Endothelial cell of coronary artery (primary cell): ENCODE data around the gene CD300LB. TPM values are rescaled to one million over a fixed set of nuclear protein-coding genes. Genes with fewer than 3 reads are reported as not detected.

ENCODE experiments used
- total RNA-seq: library from RNA; depleted of rRNA; stranded (reverse); fragments of >200 nt; gene quantifications from 2 replicates; pipeline ENCODE4 v1.2.3, GENCODE V29; 2014

CD300LB gene
- total RNA-seq, result not detected in 2 replicates

GRCh38 chr17:74531231-74531761, at the start of gene CD300LB:
TSS of gene CD300LB (minus strand) at chr17:74531475. CDS start at chr17:74531350, 125 bp downstream.

DNA sequence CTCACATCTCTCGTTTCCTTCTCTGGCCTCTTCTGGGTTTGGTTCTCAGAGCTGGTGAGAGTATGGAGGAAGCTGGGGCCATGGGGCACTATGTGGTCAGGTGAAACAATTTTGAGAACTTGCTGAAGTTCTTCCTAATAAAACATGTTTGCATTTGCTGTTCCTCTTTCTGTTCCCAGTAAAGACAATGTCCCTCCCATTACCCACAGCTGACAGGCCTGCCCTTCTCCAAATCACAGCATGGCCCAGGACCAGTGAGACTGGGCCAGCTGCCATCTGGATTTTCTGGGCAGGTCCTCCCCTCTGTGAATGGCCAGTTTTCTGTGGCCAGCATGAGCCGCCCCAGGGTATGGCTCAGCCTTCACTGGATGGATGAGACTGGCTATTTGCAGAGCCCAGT, 36.1 kb upstream of the CD300LB start, which contains the start of gene CD300H:
Gene CD300H, minus strand, starts transcription at position 113 of the 400 bp plus-strand sequence.

GRCh38 chr17:74545843-74546230, 14.6 kb upstream of the CD300LB start, which contains the start of gene CD300C:
TSS of gene CD300C (minus strand) at chr17:74546115. CDS start at chr17:74545782, 333 bp downstream.

Other genes with a start within 250 kb of the CD300LB start
- gene KIF19, start 205.2 kb downstream of the CD300LB start, total RNA-seq, result 0.38 and 0.99 TPM in 2 replicates
- gene BTBD17, start 169.6 kb downstream of the CD300LB start, total RNA-seq, result not detected in 2 replicates
- not detected in 2 replicates for gene GPR142, start 164.0 kb downstream of the CD300LB start, total RNA-seq
- 0.09 and 0.66 TPM in 2 replicates for gene GPRC5C, start 99.4 kb downstream of the CD300LB start, total RNA-seq
- gene CD300A, start 64.8 kb downstream of the CD300LB start, total RNA-seq, result not detected in 2 replicates
- not detected in 2 replicates for gene CD300C, start 14.6 kb upstream of the CD300LB start, total RNA-seq
- not detected in 2 replicates for gene CD300H, start 36.0 kb upstream of the CD300LB start, total RNA-seq
- gene CD300LD, start 60.8 kb upstream of the CD300LB start, total RNA-seq, result not detected in 2 replicates
- gene CD300E, start 92.3 kb upstream of the CD300LB start, total RNA-seq, result not detected in 2 replicates
- not detected in 2 replicates for gene CD300LF, start 181.4 kb upstream of the CD300LB start, total RNA-seq
- 0.19 and 0.27 TPM in 2 replicates for gene RAB37, start 205.8 kb upstream of the CD300LB start, total RNA-seq
- 6.7 and 8.2 TPM in 2 replicates for gene NHERF1, start 217.2 kb upstream of the CD300LB start, total RNA-seq
- gene NAT9, start 244.9 kb upstream of the CD300LB start, total RNA-seq, result 27.5 and 37.6 TPM in 2 replicates